GM19467 (cell line): ENCODE measurements around the gene EXOC1L.

ENCODE experiments used
- ATAC-seq: cut with Tn5 transposase; IDR thresholded peaks from one replicate; pipeline ENCODE4 v1.9.1; 2021; ENCODE audit warnings: mild to moderate bottlenecking, moderate library complexity; ENCODE audit not compliant: unreplicated experiment

The EXOC1L gene, protein sequence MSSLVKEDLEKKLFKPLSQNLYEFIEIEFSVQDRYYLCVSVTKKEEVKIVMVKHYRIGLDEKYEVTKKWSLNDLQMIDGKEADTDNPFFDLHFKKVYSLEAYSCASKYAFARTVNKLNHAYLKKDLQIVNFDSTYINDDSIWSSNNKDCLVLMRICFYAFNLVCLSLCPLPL

GRCh38 chr4:55819634-55820033 lies at the start of gene EXOC1L:
Gene EXOC1L (plus strand): TSS chr4:55819790. CDS start chr4:55820027, 237 bp downstream.
- ATAC-seq: no peak

- no peak for ATAC-seq
These were observed 48.9 kb upstream of the EXOC1L start for GRCh38 chr4:55770662-55771061.

GRCh38 chr4:55781341-55781740 lies 38.2 kb upstream of the EXOC1L start:
- ATAC-seq: no peak

GRCh38 chr4:55781812-55782211 lies 37.8 kb upstream of the EXOC1L start:
- no peak for ATAC-seq

GRCh38 chr4:55783584-55783983 lies 36.0 kb upstream of the EXOC1L start:
- no peak for ATAC-seq

- ATAC-seq: no peak
These were observed 34.8 kb upstream of the EXOC1L start for GRCh38 chr4:55784747-55785146.

DNA sequence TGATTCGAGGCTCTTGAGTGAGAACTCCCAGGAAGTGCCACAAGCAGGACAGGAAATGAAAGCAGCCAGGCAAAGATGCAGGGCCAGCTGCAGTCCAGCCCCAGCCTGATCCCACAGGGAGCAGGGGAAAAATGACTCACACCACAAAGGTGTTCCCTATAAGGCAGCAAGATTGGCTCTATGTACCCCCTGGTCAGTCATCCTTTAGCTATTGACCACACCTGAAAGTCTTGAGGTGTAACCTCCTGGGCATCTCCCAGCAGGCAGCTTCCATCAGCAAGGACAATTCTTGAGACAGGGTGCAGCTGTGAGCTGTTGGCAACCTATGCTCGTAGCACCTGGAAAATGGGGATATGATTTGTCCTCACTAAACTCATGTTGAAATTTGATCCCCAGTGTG lies 27.9 kb upstream of the EXOC1L start:
- ATAC-seq: no peak

DNA sequence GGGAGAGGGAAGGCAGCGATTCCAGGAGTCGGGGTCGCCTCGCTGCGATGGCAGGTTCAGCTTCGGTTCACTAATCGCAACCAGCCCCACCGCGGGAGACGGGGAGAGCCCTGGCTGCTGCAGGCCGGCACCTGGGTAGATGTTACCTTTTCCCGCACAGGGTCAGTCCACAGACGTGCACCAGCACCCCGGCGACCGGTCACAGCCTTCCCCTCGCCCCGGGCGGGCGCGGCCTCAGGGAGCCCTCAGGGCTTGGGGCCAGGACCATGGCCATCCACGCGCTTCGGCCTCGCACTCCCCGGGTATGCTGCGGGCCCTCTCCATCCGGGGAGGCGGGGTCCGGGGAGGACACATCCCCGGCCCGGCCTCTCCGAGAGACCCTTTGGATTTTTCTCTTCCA lies 26.1 kb upstream of the EXOC1L start:
- no peak for ATAC-seq

GRCh38 chr4:55794053-55794452 lies 25.5 kb upstream of the EXOC1L start:
- no peak for ATAC-seq

DNA sequence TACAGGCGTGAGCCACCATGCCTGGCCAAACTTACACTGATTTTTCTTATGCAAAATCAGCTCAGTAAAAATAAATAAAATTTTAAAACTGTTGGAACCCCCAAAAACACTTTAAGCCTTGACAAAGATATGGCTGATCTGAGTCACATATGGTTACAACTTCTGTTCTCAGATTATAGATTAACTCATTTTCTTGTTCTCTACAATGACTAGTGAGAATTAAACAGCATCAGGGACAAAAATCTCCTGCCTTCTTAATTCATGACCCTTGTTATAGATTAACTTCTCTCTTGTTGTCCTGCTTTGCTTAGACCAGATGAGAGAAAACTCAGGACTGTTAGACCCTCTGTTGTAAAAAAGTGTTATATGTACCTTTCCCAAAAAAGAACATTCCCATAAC lies 24.2 kb upstream of the EXOC1L start:
- no peak for ATAC-seq

GRCh38 chr4:55801498-55801897 lies 18.1 kb upstream of the EXOC1L start:
- no peak for ATAC-seq

- ATAC-seq: no peak
These were observed 12.0 kb upstream of the EXOC1L start for GRCh38 chr4:55807556-55807955.

DNA sequence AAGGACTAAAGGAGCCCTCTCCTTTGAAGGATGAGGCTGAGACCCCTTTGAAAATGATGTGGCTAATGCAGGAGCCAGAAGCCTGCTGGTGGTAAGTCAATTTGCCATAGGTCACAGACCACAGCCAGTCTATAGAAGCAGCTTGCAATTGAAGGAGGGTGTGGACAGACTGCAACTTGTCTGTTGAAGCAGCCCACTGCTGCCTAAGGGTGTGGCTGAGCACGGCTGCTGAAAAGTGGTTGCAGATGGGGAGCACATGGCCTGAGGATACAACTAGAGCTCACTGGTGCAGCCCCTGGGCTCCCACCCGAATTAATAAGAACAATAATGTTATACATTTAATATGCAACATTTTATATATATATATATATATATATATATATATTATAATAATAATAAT lies 11.4 kb upstream of the EXOC1L start:
- ATAC-seq: no peak

GRCh38 chr4:55808632-55809031 lies 11.0 kb upstream of the EXOC1L start:
- ATAC-seq: no peak

- no peak for ATAC-seq
These were observed 1.9 kb upstream of the EXOC1L start for GRCh38 chr4:55817691-55818090.

DNA sequence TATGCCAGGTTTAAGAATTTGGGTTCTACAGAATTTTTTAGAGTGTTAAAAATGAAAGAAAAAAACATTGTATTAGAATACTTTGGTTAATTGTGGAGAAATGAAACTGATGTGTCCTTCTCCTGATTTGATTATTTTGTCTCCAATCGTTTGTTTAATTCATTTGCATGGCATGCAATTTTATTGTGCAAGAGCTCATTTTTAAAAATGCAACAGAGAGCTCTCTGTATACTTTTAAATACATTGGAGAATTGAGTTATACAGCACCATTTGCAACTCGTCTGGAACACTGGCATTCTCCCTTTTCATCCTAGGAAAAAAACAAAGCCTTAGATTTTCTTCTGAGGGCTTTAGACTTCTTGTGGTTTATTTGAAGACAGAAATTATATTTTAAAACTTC lies 689 bp downstream of the EXOC1L start:
- ATAC-seq: no peak

DNA sequence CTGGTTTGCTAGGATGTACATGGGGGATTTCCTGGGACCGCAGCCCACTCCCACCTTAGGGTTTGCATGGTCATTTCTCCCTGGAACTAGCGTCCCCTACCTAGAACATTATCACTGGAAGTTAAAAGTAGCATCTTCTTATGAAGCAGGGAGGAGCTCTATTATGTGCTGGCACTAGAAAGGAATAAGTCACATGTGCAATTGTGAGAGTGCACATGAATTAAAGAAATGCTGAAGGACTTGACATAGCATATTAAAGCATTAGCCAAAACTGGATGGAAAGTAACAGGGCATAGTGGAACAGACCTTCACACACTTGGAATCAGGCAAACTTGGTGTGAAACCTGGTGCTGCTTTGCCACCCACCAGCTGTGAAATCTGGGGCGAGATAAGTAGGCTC lies 2.7 kb downstream of the EXOC1L start:
- ATAC-seq: no peak

DNA sequence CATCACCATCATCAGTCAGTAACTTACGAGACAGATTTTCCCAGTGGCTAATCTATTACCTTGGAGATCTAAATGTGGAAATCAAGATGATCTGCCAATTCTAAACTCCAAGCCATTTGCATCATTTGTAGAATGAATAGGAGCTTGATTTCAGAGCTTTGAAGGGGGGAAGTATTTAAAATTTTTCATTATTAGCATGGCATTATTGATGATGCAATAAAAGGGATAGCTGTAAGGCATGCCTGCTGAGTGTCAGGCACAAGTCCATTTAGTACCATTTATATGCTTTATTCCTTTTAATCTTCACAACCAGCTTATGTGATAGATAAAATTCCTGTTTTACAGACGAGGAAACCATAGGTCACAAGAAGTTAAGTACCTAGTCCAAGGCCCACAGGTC lies 5.3 kb downstream of the EXOC1L start:
- ATAC-seq: no peak

GRCh38 chr4:55826986-55827385 lies 7.4 kb downstream of the EXOC1L start:
- ATAC-seq: no peak

GRCh38 chr4:55827582-55827981 lies 8.0 kb downstream of the EXOC1L start:
- no peak for ATAC-seq

- no peak for ATAC-seq
These were observed 10.5 kb downstream of the EXOC1L start for GRCh38 chr4:55830048-55830447.

DNA sequence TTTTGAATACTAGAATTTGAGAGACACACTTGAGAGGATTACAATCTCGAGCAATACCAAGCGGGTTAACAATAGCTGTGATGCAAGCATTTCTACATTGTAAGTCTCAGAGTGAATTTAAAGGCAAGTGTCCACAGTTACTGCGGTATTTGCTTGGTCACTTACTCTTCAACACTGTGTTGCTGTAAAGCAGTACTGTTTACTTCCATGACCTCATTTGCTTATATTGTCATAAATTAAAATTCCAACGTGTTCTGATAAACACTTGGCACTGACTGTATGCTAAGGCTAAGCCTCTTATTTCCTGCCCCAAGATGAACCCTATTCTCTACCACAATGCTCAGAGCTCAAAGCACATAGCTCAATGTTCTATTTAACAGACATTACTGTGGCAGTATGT lies 11.1 kb downstream of the EXOC1L start:
- no peak for ATAC-seq

GRCh38 chr4:55834086-55834795 lies 14.7 kb downstream of the EXOC1L start:
- no peak for ATAC-seq
